ENCODE data around the gene MAD1L1.
"Not testable (repeated sequence)": the region's sequence is repeated elsewhere in the genome, so short reads cannot be mapped to it uniquely, and the experiment has no call there.

The MAD1L1 gene

DNA sequence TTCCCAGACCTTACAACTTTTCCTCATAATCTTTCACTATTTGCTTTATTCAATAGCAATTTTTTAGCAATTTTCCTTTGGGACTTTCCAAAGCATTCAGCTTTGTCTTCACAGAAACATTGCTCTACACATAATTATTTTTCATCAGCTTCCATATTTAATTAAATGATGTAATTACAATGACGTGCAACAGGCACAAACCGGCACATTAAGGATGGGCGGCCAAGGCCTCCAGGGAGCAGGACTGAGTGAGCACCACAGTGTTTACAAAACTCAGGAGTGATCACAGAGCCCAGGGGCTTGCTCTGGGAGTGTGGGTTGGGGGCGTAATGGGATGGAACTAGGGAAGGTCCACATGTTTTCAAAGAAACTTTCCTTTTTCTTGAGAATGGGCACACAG lies 69.8 kb downstream of the MAD1L1 start:
- Histone ChIP-seq H3K9ac (ENCODE audit: low read length in 2 of 2) (no peak overlapping the region), H3K27ac (ENCODE audit: low read length) (no peak overlapping the region), H3K9me3 (ENCODE audit: control insufficient read depth in 2 of 2, low read length in 2 of 2) (no peaks in the 10 kb centered on the region), H3K36me3 (ENCODE audit: control insufficient read depth in 2 of 2, insufficient read depth in 2 of 2, low read length in 2 of 2) (no peaks in the 10 kb centered on the region), H3K4me3 (ENCODE audit: low read length in 2 of 2) (no peak overlapping the region), H3K27me3 (ENCODE audit: control insufficient read depth in 1 of 2, insufficient read depth in 2 of 2, low read length in 2 of 2) (no peaks in the 10 kb centered on the region), H3K4me1 (ENCODE audit: control insufficient read depth, insufficient read depth, low read length) (peaks cover 31% of the 10 kb centered on the region)

GRCh38 chr7:2162004-2162902 lies 70.5 kb downstream of the MAD1L1 start:
- not testable (repeated sequence) for H3K9ac ChIP-seq (ENCODE audit: low read length in 2 of 2); H3K27ac ChIP-seq (ENCODE audit: low read length); H3K36me3 ChIP-seq (ENCODE audit: control insufficient read depth in 2 of 2, insufficient read depth in 2 of 2, low read length in 2 of 2); H3K4me3 ChIP-seq (ENCODE audit: low read length in 2 of 2); H3K9me3 ChIP-seq (ENCODE audit: control insufficient read depth in 2 of 2, low read length in 2 of 2); H3K27me3 ChIP-seq (ENCODE audit: control insufficient read depth in 1 of 2, insufficient read depth in 2 of 2, low read length in 2 of 2)
- peaks cover 38% of the 10 kb centered on the region for H3K4me1 ChIP-seq (ENCODE audit: control insufficient read depth, insufficient read depth, low read length)

DNA sequence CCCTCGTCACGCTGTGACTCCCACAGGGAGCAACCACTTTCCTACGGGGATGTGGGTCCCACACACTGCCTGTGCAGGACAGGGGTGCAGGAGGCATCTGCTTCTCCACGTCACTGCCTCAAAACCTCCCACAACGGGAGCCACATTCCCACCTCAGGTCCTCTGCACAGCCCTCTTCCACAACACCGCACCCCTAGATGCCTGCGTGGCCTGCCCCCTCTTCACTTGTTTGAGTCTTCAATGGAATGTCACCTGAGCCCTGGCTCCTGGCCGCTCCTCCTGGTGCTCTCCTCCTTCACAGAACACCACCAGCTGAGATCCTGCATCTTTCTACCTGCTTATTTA lies 73.6 kb downstream of the MAD1L1 start:
- H3K36me3 ChIP-seq (ENCODE audit: control insufficient read depth in 2 of 2, insufficient read depth in 2 of 2, low read length in 2 of 2): no peaks in the 10 kb centered on the region
- H3K4me3 ChIP-seq (ENCODE audit: low read length in 2 of 2): no peak overlapping the region
- no peaks in the 10 kb centered on the region for H3K27me3 ChIP-seq (ENCODE audit: control insufficient read depth in 1 of 2, insufficient read depth in 2 of 2, low read length in 2 of 2)
- H3K9ac ChIP-seq (ENCODE audit: low read length in 2 of 2): no peak overlapping the region
- H3K4me1 ChIP-seq (ENCODE audit: control insufficient read depth, insufficient read depth, low read length): peaks cover 43% of the 10 kb centered on the region
- H3K9me3 ChIP-seq (ENCODE audit: control insufficient read depth in 2 of 2, low read length in 2 of 2): no peaks in the 10 kb centered on the region
- H3K27ac ChIP-seq (ENCODE audit: low read length): peak overlapping the region; percentile 88

DNA sequence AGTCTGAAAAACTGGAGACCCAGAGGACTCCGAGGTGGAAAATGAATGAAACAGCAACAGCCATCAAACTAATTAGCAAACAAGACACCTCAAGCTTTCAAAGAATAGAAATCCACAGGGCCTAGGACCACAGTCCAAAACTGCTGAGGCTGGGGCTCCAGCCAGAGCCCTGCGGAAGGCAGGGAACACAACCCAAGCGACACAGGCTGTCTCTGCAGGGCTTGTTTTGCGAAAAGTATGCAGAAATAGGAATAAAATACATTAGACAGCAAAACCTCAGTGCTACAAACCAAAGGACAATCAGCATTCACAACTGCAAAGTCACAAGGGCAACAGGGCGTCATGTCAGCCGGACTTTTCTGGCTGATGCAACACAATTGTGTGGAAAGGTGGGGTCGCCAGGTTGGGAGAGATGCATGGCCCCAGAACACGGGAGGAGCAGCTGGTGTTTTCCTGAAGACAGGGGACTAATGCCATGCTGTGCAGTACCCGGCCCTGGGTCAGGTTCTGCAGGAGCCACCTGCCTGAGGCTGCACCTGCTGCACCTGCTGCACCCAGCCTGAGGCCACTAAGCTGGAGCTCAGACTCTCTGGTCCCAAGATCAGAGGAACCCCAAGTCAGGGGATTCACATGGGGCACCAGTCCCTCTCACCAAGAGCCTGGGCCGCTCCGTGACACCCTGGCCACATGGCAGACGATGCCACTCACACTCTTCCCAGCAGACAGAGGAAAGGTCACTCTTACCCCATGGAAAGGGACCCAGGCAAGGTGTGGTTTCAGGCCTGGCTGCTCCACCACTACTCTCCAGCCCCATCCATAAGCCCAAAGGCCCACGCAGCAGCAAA lies 74.2 kb downstream of the MAD1L1 start:
- Histone ChIP-seq H3K27ac (ENCODE audit: low read length) (peak overlapping the region; percentile 88), H3K9ac (ENCODE audit: low read length in 2 of 2) (peak overlapping the region; percentile 36 to 68), H3K27me3 (ENCODE audit: control insufficient read depth in 1 of 2, insufficient read depth in 2 of 2, low read length in 2 of 2) (no peaks in the 10 kb centered on the region), H3K4me1 (ENCODE audit: control insufficient read depth, insufficient read depth, low read length) (peaks cover 37% of the 10 kb centered on the region), H3K36me3 (ENCODE audit: control insufficient read depth in 2 of 2, insufficient read depth in 2 of 2, low read length in 2 of 2) (no peaks in the 10 kb centered on the region), H3K4me3 (ENCODE audit: low read length in 2 of 2) (no peak overlapping the region), H3K9me3 (ENCODE audit: control insufficient read depth in 2 of 2, low read length in 2 of 2) (no peaks in the 10 kb centered on the region)

- no peaks in the 10 kb centered on the region for H3K9me3 ChIP-seq (ENCODE audit: control insufficient read depth in 2 of 2, low read length in 2 of 2)
- no peaks in the 10 kb centered on the region for H3K36me3 ChIP-seq (ENCODE audit: control insufficient read depth in 2 of 2, insufficient read depth in 2 of 2, low read length in 2 of 2)
- peak overlapping the region; percentile 88 for H3K27ac ChIP-seq (ENCODE audit: low read length)
- peaks cover 31% of the 10 kb centered on the region for H3K4me1 ChIP-seq (ENCODE audit: control insufficient read depth, insufficient read depth, low read length)
- peak overlapping the region; percentile 62 to 68 for H3K9ac ChIP-seq (ENCODE audit: low read length in 2 of 2)
- no peaks in the 10 kb centered on the region for H3K27me3 ChIP-seq (ENCODE audit: control insufficient read depth in 1 of 2, insufficient read depth in 2 of 2, low read length in 2 of 2)
- H3K4me3 ChIP-seq (ENCODE audit: low read length in 2 of 2): peak overlapping the region; percentile 9 to 40
Measured at GRCh38 chr7:2157473-2158279, 75.1 kb downstream of the MAD1L1 start.

DNA sequence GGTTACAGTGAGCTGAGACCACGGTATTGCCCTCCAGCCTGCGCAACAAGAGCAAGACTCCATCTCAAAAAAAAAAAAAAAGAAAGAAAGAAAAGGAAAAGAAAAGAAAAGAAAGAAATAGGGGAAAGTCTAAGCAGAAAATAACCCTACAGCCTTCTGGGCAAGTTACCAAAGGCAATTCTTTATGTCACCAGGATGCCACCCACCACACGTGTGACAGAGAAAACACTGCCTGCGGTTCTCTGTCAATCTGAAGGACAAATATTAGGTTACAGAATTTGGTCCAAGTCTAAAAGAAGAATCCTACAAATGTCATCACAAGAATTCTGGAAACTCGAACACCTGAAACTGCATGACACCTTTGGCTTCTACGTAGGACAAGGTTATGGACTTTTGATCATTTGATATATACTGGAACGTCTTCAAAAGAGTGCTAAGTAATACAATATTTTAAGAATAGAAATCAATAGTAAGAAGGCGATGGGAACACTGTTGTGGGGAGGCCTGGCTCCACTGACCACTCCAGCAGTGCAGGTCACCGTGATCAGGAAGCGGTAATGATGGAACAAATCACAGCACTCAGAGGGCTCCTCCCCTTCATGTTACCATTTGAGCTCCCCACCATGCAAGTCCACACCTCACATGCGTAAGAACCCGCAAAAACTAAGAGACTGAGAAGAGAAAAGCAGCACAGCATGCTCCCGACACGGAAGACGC lies 75.8 kb downstream of the MAD1L1 start:
- Histone ChIP-seq H3K36me3 (ENCODE audit: control insufficient read depth in 2 of 2, insufficient read depth in 2 of 2, low read length in 2 of 2) (no peaks in the 10 kb centered on the region), H3K9me3 (ENCODE audit: control insufficient read depth in 2 of 2, low read length in 2 of 2) (no peaks in the 10 kb centered on the region), H3K27me3 (ENCODE audit: control insufficient read depth in 1 of 2, insufficient read depth in 2 of 2, low read length in 2 of 2) (no peaks in the 10 kb centered on the region), H3K9ac (ENCODE audit: low read length in 2 of 2) (peak overlapping the region; percentile 6 to 62), H3K27ac (ENCODE audit: low read length) (peak overlapping the region; percentile 88), H3K4me1 (ENCODE audit: control insufficient read depth, insufficient read depth, low read length) (peaks cover 31% of the 10 kb centered on the region), H3K4me3 (ENCODE audit: low read length in 2 of 2) (peak overlapping the region in 1 of 2 donors; percentile 40)

- Histone ChIP-seq H3K27me3 (ENCODE audit: control insufficient read depth in 1 of 2, insufficient read depth in 2 of 2, low read length in 2 of 2) (no peaks in the 10 kb centered on the region), H3K4me1 (ENCODE audit: control insufficient read depth, insufficient read depth, low read length) (peaks cover 32% of the 10 kb centered on the region), H3K27ac (ENCODE audit: low read length) (no peak overlapping the region), H3K9me3 (ENCODE audit: control insufficient read depth in 2 of 2, low read length in 2 of 2) (no peaks in the 10 kb centered on the region), H3K36me3 (ENCODE audit: control insufficient read depth in 2 of 2, insufficient read depth in 2 of 2, low read length in 2 of 2) (no peaks in the 10 kb centered on the region), H3K9ac (ENCODE audit: low read length in 2 of 2) (no peak overlapping the region), H3K4me3 (ENCODE audit: low read length in 2 of 2) (no peak overlapping the region)
Measured at GRCh38 chr7:2154831-2155230, 77.9 kb downstream of the MAD1L1 start.

DNA sequence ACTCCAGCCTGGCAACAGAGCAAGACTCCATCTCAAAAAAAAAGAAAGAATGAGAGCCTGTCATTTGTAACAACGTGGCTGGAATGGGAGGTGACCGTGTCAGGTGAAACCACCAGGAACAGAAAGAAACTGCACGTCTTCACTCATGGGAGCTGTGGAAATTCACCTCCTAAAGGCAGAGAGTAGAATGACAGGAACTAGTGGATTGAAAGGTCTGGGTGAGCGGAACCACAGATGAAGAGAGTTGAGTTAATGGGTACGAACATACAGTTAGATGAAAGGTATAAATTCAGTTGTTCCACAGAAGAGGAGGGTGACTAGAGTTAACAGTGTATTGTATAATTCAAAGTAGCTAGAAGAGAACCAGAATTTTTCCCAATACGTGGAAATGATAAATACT lies 78.6 kb downstream of the MAD1L1 start:
- no peaks in the 10 kb centered on the region for H3K27me3 ChIP-seq (ENCODE audit: control insufficient read depth in 1 of 2, insufficient read depth in 2 of 2, low read length in 2 of 2)
- no peak overlapping the region for H3K9ac ChIP-seq (ENCODE audit: low read length in 2 of 2)
- no peaks in the 10 kb centered on the region for H3K36me3 ChIP-seq (ENCODE audit: control insufficient read depth in 2 of 2, insufficient read depth in 2 of 2, low read length in 2 of 2)
- H3K4me1 ChIP-seq (ENCODE audit: control insufficient read depth, insufficient read depth, low read length): peaks cover 32% of the 10 kb centered on the region
- H3K4me3 ChIP-seq (ENCODE audit: low read length in 2 of 2): no peak overlapping the region
- no peak overlapping the region for H3K27ac ChIP-seq (ENCODE audit: low read length)
- no peaks in the 10 kb centered on the region for H3K9me3 ChIP-seq (ENCODE audit: control insufficient read depth in 2 of 2, low read length in 2 of 2)

GRCh38 chr7:2152646-2153045 lies 80.1 kb downstream of the MAD1L1 start:
- Histone ChIP-seq H3K9ac (ENCODE audit: low read length in 2 of 2) (no peak overlapping the region), H3K4me3 (ENCODE audit: low read length in 2 of 2) (no peak overlapping the region), H3K27ac (ENCODE audit: low read length) (no peak overlapping the region), H3K9me3 (ENCODE audit: control insufficient read depth in 2 of 2, low read length in 2 of 2) (no peaks in the 10 kb centered on the region), H3K36me3 (ENCODE audit: control insufficient read depth in 2 of 2, insufficient read depth in 2 of 2, low read length in 2 of 2) (no peaks in the 10 kb centered on the region), H3K4me1 (ENCODE audit: control insufficient read depth, insufficient read depth, low read length) (peaks cover 17% of the 10 kb centered on the region), H3K27me3 (ENCODE audit: control insufficient read depth in 1 of 2, insufficient read depth in 2 of 2, low read length in 2 of 2) (no peaks in the 10 kb centered on the region)
